ENCODE measurements around the gene HS6ST3.

Gene HS6ST3

DNA sequence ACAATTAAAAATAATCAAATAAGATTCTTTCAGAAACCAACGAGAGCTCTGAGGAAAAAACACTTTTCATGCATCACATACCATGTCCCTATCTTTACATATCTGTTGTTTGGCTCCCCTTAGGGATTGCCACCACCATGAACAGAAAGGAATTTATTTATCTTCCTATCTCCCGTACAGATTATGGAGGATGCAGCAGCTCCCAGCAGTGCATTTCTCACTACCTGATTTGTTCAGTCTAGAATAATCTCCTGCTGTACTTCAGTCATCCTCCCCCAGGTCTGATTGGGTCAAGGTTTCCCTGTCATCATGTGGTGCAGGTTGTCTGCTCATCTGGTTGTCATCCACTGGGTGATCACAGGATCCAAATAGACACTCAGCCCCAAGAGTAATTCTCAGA is 453.1 kb downstream of the HS6ST3 start:
- DNase-seq (ENCODE audit: low spot score): no peak

DNA sequence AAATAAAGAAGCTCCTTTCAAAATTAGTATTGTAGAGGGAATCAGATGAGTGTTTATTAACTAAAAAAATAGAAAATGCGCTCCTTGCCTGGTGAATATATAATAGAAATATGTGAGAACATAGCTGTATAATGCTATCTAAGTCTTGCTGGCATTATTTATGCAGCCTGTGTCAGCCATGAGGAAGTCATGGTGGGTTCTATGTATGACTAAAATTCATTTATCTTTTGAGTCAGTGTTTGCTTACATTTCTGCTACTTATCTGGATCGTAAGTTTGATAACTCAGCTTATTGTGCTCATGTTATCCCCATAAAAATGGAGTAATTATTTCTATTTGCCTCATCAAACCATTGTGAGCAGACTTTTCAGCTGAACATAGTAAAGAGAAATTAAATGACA is 455.1 kb downstream of the HS6ST3 start:
- DNase-seq (ENCODE audit: low spot score): no peak

DNA sequence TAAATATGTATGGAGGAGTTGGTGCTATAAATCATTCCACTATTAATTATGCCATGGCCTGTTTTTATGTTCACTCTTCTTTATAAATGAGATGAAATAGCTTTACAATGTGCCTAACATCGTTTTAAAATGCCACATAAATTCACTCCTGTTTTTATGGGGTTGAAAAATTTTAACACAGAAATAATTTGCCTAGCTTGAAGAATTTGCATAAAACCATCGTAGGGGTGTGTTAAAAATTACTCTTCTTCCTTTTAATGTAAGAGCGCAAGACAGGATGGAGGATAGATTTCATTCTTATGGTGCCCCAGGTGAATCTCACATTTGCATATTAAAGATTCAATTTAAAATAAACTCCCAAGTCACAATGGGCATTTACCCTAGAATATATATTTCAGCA is 456.6 kb downstream of the HS6ST3 start:
- DNase-seq (ENCODE audit: low spot score): no peak

GRCh38 chr13:96551546-96551945 is 461.6 kb downstream of the HS6ST3 start:
- no peak for DNase-seq (ENCODE audit: low spot score)

- no peak for DNase-seq (ENCODE audit: low spot score)
Observed at GRCh38 chr13:96552559-96552958, 462.7 kb downstream of the HS6ST3 start.

GRCh38 chr13:96553796-96554195 is 463.9 kb downstream of the HS6ST3 start:
- DNase-seq (ENCODE audit: low spot score): no peak

DNA sequence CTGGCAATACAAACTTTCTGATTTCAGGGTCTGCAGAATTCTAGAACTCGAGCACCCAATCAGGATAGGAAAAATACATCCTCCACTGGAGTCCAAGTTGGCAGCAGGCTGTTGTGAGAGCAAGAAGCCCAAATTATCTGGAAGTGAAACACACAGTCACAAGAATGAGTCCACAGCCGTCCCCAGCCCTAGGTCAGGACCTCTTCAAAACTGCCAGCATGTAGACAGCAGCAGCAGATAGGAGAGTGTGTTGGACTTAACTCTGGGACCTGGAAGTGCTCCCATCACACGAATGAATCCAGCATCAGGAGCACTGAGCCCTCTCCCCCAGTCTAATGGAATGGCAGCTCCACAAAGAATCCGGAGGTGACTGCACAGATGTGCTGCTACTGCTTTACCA is 483.7 kb downstream of the HS6ST3 start:
- DNase-seq (ENCODE audit: low spot score): no peak

GRCh38 chr13:96575423-96576320 is 485.8 kb downstream of the HS6ST3 start:
- DNase-seq (ENCODE audit: low spot score): no peak

GRCh38 chr13:96581741-96582140 is 491.8 kb downstream of the HS6ST3 start:
- no peak for DNase-seq (ENCODE audit: low spot score)

DNA sequence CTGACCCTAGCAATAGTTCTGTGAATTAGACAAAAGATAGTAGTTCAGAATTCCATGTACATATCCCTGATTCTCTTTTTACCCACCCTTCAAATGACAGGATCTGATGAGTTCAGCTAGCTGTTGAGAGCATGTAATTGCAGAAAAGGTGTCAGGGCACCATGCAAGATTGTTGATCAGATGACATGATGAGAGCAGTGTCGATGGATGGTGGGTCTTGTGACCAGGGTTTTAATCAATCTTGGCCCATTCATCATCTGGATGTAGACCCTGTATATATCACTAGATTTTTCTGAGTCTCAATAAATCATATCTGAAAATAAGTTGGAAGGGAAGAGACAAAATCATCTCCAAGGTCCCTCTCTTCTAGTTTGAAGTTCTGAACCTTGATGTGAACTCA is 525.3 kb downstream of the HS6ST3 start:
- DNase-seq (ENCODE audit: low spot score): no peak

- no peak for DNase-seq (ENCODE audit: low spot score)
Observed at GRCh38 chr13:96617528-96617927, 527.6 kb downstream of the HS6ST3 start.

DNA sequence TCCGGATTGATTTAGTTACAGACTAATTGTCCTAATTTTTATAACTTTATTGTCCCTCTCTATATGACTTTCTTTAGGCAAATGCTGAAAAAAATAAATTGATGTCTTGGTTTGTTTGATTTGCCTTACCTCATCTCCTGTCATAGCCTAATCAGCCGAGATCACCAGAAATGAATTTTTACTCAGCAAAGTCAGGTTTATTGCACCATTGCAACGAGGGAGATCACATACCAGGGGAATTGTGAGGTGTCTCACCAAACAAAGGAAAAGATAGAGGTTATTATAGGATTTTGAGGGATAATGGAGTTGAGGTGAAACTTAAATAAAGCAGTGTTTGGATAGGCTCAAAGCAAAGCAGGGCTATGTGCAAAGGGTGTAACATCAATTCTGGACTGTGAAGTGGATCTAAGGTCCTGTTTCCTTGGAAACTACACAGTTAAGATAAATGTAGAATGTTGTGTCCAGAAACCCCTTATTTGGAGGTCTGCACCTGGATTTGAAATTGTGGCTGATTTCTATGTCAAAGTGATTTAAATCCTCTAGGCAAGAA is 531.8 kb downstream of the HS6ST3 start:
- no peak for DNase-seq (ENCODE audit: low spot score)

DNA sequence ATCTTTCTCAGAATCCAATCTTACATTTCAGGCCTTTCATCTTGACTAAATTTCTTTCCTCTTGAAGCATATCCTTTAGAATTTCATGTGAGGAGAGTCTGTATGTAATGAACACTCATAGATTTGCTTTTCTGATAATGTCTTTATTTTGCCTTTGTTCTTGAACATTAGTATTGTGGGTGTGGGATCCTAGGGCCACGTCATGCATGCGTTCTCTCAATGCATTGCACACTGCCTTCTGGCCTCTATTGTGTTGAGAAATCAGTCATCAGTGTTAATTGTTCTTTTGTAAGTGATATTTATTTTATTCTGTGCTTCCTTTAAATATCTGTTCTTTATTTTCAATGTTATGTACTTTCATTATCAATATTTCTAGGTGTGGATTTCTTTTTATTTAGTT is 539.4 kb downstream of the HS6ST3 start:
- no peak for DNase-seq (ENCODE audit: low spot score)

DNA sequence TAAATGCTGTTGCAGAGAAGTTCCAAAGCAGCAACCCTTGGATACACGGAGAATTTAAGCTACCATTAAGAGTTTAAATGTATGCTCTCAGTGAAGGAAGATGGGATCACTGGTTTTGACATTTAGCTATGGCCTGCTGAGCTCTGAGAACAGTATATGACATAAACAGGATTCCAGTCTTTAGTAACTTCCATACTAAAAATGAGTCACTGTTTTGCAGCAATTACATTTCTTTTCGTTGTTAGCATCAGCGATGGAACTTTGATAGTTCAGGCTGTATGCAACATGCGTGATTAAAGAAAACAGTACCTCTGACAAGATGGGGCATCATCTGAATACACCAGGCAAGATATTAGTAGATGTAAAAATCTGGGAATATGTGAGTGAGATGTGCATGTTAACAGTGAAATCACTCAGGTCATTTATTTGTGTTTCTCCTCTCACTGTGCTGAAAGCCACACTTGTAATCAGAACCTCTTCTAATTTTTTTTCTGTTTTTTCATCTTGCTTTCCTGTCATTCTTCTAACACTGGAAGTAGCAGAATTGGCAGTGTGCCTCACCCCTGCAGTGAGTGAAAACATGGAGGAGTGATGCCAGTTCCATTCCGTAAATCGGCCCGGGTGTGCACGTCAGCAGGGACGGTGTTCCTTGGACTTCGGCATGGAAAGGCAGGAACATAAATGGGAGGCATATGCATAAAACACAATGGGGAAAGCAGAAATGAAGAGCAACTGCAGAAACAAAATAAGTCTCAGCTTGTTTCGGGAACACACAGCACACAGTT is 542.8 kb downstream of the HS6ST3 start:
- DNase-seq (ENCODE audit: low spot score): no peak

- DNase-seq (ENCODE audit: low spot score): no peak
Observed at GRCh38 chr13:96636001-96636709, 546.2 kb downstream of the HS6ST3 start.

- DNase-seq (ENCODE audit: low spot score): no peak
Observed at GRCh38 chr13:96637039-96637438, 547.1 kb downstream of the HS6ST3 start.

DNA sequence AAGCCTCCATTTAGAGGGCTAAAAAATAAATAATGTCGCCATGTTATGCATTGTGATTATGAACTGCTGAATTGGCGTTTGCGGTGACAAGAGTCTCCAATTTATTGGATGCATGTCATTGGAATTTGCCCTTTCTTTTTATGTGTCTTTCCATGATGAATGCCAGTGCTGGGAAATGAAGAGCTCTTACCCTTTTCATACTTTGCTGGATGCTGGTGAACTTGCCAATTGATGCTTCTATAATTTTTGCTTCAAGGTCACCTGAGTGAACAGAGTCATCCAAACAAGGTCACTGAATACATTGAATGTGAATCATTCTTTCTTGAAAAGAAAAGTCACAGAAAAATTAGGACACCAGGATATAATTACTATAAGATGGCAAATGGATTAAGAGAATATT is 556.2 kb downstream of the HS6ST3 start:
- no peak for DNase-seq (ENCODE audit: low spot score)

GRCh38 chr13:96646515-96647211 is 556.8 kb downstream of the HS6ST3 start:
- DNase-seq (ENCODE audit: low spot score): no peak

GRCh38 chr13:96650301-96650886 is 560.5 kb downstream of the HS6ST3 start:
- DNase-seq (ENCODE audit: low spot score): no peak

DNA sequence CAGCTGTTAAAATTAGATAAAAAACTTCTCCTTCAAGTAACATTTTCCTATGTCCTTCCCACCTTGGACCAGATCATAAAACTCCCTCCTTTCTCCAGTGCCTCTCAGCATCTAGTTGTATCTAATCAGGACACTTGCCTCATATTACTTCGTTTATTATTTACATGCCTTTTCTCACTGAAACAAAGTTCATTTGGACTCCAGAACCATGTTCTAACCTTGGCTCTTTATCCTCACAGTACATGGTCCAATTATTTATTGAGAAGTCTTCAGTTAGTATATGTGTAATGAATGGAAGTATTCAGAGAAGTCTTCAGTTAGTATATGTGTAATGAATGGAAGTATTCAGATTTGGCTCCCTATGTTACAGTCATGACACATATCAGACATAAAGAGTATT is 561.7 kb downstream of the HS6ST3 start:
- DNase-seq (ENCODE audit: low spot score): no peak

DNA sequence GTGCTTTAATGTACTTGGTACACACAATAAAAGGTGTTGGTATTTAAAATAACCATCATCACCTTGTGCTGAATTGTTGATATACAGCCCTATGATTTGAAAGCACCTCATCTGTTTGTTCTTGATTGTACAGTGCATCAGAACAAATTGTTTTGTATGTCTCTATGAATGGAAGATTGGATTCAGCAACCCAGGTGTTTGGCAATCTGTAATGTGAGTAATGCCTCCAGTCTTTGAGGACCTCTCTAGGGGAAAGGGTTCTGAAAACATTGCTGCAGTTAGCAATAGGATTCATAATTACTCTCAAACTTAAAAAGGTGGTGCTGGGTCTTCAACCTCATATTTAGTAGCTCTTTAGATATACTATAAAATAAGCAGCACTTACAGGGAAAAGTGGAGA is 562.6 kb downstream of the HS6ST3 start:
- no peak for DNase-seq (ENCODE audit: low spot score)
